Stimulated activated naive B cell treated with anti-CD40 and anti-IgM and Interleukin-4, amounts not matched to agents 10 μg/mL and 1 μg/mL and 100 μg/mL, for 72 hours (primary cell): ENCODE results near the gene FAM222B.

Source experiments
- ATAC-seq, 2 donors: fragments of 150-1000 bp; cut with Tn5 transposase; replicated peaks; 2 replicates each; pipeline ENCODE4 v1.10.0; 2021; ENCODE audit warnings: moderate library complexity in 1 of 2
- DNase-seq: peaks from one replicate; pipeline ENCODE4 v3.0.0; 2021
- H3K27ac Mint-ChIP-seq: one replicate; pipeline ENCODE4 v1.8.0; 2022; ENCODE audit warnings: mild to moderate bottlenecking, mixed read lengths
- H3K27me3 Mint-ChIP-seq, 2 donors: one replicate each; pipeline ENCODE4 v1.8.0; 2022; ENCODE audit warnings: mixed read lengths in 2 of 2
- H3K36me3 Mint-ChIP-seq, 2 donors: one replicate each; pipeline ENCODE4 v1.8.0; 2022; ENCODE audit warnings: mixed read lengths in 2 of 2, mild to moderate bottlenecking in 1 of 2
- H3K4me1 Mint-ChIP-seq, 2 donors: one replicate each; pipeline ENCODE4 v1.8.0; 2022; ENCODE audit warnings: mixed read lengths in 2 of 2, mild to moderate bottlenecking in 1 of 2
- H3K4me3 Mint-ChIP-seq, 2 donors: one replicate each; pipeline ENCODE4 v1.8.0; 2022; ENCODE audit warnings: mild to moderate bottlenecking in 2 of 2, mixed read lengths in 2 of 2, moderate library complexity in 1 of 2
- H3K9me3 Mint-ChIP-seq, 2 donors: one replicate each; pipeline ENCODE4 v1.8.0; 2022; ENCODE audit warnings: mixed read lengths in 2 of 2, mild to moderate bottlenecking in 1 of 2

FAM222B gene, protein sequence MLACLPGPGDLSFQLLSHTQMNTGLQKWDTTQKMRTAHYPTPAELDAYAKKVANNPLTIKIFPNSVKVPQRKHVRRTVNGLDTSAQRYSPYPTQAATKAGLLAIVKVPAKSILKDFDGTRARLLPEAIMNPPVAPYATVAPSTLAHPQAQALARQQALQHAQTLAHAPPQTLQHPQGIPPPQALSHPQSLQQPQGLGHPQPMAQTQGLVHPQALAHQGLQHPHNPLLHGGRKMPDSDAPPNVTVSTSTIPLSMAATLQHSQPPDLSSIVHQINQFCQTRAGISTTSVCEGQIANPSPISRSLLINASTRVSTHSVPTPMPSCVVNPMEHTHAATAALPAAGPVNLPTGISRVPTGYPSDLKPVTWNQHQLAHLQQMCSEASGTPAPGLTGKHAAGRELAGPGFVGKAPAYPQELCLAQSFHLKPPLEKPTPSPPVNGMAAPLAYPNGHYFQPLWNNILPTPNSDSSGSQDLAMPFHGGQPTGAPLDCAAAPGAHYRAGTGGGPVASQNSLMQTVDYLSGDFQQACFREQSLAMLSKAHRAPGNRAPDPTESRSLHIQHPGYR

DNA sequence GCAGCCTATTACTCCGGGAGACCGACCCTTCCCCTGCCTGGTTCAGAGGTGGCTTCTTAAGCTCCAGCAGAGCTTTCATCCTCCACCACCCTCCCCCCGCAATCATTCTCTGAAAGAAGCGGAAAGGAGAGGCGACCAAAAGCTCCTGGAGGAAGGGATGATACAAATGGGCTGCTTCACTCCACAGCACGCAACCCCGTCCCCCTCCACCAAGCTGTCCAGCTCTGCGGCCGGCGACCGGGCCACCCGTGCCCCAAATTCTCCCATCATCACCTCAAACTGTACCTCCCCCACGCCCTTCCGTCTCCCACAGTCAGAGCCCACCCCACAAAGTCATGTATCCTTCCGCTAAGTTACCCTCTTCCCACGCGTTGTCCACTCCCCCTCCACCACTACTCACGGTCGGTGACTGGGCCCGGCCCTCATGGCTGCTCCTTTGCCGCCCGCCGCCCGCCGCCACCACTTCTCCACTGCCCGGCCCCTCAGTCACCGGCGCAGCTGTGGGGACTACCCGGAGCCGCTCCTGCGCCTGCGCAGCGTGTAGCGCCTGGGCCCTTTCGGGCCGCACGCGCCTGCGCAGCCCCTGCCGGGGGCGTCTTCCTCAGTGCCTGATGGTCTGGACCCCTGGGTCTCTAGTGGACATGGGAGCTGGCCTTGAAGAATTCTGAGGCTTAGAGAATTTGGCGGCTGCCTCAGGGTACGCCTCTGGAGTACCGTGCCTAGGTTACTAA, at the start of gene FAM222B:
FAM222B (minus strand) TSS at position 509 of the 731 bp plus-strand sequence. CDS start 76,123 bp downstream, outside the sequence.
- Mint-ChIP-seq H3K4me1 (peaks cover 10 to 26% of the 10 kb centered on the region in 2 donors), H3K27ac (peak within 1 kb of the TSS; percentile 98), H3K4me3 (peak within 1 kb of the TSS; percentile 96 to 99), H3K9me3 (no peaks in the 10 kb centered on the region), H3K27me3 (no peaks in the 10 kb centered on the region), H3K36me3 (peaks cover 5 to 7% of the 10 kb centered on the region in 2 donors)
- ATAC-seq (peak; percentile 99), DNase-seq (peak; percentile 88)

DNA sequence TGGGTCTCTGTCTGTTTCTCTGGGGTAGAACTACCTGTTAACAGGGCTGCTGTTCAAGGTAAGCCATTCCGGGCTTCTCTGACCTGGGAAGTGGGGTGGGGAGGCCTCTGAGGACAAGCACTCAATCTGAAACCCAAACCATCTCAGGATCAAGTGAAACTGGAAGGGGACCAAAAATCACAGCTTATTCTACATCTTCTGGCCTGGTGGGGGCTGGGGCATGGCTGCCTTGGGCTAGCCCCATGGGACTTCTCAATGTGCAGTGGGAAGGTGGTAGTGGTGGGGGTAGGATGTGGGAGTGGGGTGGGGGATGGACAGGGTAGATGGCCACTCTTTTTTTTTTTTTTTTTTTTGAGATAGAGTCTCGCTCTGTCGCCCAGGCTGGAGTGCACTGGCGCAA, 49.4 kb upstream of the FAM222B start:
- Mint-ChIP-seq H3K27ac (peak overlapping the region; percentile 99), H3K9me3 (no peaks in the 10 kb centered on the region), H3K27me3 (no peaks in the 10 kb centered on the region), H3K4me1 (peaks cover 56 to 87% of the 10 kb centered on the region in 2 donors), H3K4me3 (peak overlapping the region; percentile 46 to 50), H3K36me3 (peaks cover 34 to 50% of the 10 kb centered on the region in 2 donors)
- DNase-seq (no peak), ATAC-seq (no peak)

DNA sequence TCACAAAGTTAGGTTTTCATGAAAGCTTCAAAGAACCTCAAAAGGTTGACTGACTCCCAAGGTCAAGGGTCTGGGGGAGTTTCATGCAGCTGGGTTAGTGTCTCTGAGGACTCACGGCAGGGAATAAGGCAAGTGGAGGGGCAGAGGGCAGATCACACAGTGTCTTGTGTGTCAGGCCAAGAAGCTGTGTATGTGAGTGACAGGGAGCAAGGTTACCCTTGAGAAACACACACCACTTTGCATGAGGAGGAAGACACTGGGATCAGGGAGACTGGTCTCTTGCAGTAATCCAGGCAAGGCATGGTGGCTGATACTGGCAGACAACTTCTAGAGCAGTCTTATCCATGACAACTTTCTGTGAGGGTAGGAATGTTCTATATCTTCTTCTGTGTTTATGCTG, 48.6 kb upstream of the FAM222B start:
- peak overlapping the region; percentile 46 to 87 for H3K4me3 Mint-ChIP-seq

DNA sequence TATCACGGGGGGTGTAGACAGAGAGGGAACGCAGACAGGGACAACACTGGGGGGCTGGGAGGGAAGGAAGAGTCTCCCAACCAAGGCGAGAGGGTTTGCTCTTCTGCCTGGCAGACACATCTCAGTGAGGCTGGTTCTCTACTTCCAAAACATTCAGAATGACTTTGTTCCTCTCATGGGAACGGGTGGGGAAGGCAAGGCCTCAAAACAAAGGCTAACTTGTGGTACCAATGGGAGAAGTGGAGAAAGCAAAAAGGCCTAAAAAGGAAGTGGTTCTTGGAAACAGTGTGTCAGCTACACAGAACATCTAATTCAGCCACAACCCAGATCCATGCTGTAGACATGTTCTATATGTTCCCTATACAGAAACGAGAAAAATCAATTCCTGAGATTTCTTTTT, 47.4 kb upstream of the FAM222B start:
- no peak for DNase-seq
- H3K4me1 Mint-ChIP-seq: peaks cover 64 to 94% of the 10 kb centered on the region in 2 donors
- no peaks in the 10 kb centered on the region for H3K9me3 Mint-ChIP-seq
- H3K4me3 Mint-ChIP-seq: peak overlapping the region; percentile 52 to 87
- H3K27ac Mint-ChIP-seq: peak overlapping the region; percentile 88
- H3K27me3 Mint-ChIP-seq: no peaks in the 10 kb centered on the region
- ATAC-seq: peak; percentile 16
- H3K36me3 Mint-ChIP-seq: peaks cover 29 to 58% of the 10 kb centered on the region in 2 donors

More for the DNA sequence above, 48.6 kb upstream of the FAM222B start:
- DNase-seq (no peak), ATAC-seq (no peak)
- Mint-ChIP-seq H3K27ac (peak overlapping the region; percentile 99), H3K4me1 (peaks cover 62 to 89% of the 10 kb centered on the region in 2 donors), H3K27me3 (no peaks in the 10 kb centered on the region), H3K36me3 (peaks cover 28 to 56% of the 10 kb centered on the region in 2 donors), H3K9me3 (no peaks in the 10 kb centered on the region)

DNA sequence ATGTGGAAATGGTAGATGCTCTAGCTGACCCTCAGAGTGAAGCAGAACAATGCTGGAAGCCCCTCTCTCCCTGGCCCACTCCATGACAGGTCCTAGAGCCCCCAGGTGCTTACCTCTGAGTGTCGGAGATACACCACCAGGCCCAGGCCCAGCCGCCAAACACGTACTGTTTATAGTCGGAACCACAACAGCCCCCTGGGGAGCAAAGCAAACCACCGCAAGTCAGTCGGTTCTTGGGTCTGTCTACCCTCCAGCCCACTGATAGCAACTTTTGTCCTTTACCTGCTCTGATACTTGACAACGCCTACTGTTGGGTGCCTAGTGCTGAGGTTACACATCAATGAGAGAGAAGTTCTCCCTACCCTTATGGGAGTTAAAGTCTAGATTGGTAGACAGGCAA, 46.2 kb upstream of the FAM222B start:
- Mint-ChIP-seq H3K36me3 (peaks cover 36 to 69% of the 10 kb centered on the region in 2 donors), H3K4me1 (peaks cover 69 to 99% of the 10 kb centered on the region in 2 donors), H3K27ac (peak overlapping the region; percentile 94), H3K4me3 (peak overlapping the region; percentile 81 to 87), H3K9me3 (no peaks in the 10 kb centered on the region), H3K27me3 (no peaks in the 10 kb centered on the region)
- ATAC-seq: peak; percentile 40 to 61
- DNase-seq: peak; percentile 28

DNA sequence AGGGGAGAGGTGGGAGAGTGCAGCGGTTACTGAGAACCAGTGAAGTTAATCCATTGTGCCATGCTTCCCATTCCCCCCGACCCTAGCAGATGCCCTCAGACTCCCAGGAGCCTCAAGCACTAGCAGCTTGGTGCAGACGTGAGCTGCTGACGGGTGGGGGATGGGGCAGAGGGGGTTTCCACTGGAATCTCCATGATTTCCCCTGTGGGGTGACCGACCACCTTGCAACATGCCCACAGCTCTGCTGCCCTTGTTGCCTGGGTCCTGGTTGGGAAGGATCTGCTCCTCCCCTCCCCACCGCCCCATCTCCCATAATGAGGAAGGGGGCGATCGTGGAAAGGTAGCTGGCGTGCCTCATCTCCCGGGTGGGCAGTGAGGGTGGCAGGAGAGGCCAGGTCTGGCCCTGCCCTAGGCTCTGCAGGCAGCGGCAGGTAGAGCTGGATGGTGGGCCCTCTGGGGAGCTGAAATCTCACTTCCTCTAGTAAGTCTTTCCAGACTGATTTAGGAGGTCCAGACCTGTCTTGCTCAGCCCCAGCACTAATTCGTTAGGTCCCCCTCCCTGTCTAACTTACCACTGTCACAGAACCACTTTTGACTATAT, 45.4 kb upstream of the FAM222B start:
- Mint-ChIP-seq H3K27ac (peak overlapping the region; percentile 93), H3K36me3 (peaks cover 36 to 70% of the 10 kb centered on the region in 2 donors), H3K4me3 (peak overlapping the region; percentile 81 to 87), H3K27me3 (no peaks in the 10 kb centered on the region), H3K9me3 (no peaks in the 10 kb centered on the region), H3K4me1 (peaks cover 64 to 91% of the 10 kb centered on the region in 2 donors)
- peak; percentile 58 for DNase-seq
- ATAC-seq: peak; percentile 81 to 85

DNA sequence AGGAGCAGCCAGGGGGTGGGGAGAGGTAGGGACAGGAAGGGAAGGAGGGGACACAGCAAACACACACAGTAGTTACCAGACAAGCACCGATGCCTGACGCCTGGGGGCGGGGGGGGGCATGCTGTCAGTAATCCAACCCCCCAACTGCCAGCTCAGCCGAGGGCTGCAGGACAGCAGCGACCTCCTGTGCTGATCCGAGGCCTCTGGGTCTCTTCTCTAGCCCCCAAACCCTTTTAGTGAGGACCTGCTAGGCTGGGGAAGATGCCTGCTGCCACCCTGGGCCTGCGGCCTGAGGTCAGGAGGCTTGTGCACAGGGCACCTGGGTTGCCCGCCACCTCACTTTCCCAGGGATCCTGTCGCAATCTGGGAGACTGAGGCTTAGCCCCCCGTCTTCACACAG, 43.4 kb upstream of the FAM222B start:
- Mint-ChIP-seq H3K9me3 (no peaks in the 10 kb centered on the region), H3K4me3 (peak overlapping the region; percentile 9 to 41), H3K27ac (peak overlapping the region; percentile 14), H3K27me3 (no peaks in the 10 kb centered on the region), H3K4me1 (peaks cover 50 to 70% of the 10 kb centered on the region in 2 donors), H3K36me3 (peaks cover 39 to 74% of the 10 kb centered on the region in 2 donors)
- DNase-seq (no peak), ATAC-seq (no peak)

DNA sequence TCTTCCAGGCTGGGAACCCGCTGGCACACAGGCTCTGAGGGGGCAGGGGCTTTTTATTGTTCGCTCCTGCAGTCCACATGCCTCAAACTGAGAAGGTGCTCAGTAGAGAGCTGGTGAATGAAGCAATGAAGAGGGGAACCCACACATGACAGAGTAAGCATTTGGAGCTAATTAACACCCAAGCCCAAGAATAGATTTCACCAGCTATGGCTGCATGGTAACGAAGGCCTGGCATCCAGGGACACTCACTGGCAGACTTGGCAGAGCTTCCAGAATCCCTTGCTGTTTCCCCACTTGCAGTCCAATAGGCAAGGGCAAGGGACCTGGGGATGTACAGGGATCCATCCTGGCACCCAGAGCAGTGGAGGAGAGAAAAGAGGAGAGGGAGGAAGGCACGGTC, 42.8 kb upstream of the FAM222B start:
- DNase-seq (no peak), ATAC-seq (no peak)
- Mint-ChIP-seq H3K27me3 (no peaks in the 10 kb centered on the region), H3K4me3 (peak overlapping the region in 1 of 2 donors; percentile 9), H3K27ac (peak overlapping the region; percentile 56), H3K4me1 (peaks cover 49 to 65% of the 10 kb centered on the region in 2 donors), H3K9me3 (no peaks in the 10 kb centered on the region), H3K36me3 (peaks cover 37 to 71% of the 10 kb centered on the region in 2 donors)

DNA sequence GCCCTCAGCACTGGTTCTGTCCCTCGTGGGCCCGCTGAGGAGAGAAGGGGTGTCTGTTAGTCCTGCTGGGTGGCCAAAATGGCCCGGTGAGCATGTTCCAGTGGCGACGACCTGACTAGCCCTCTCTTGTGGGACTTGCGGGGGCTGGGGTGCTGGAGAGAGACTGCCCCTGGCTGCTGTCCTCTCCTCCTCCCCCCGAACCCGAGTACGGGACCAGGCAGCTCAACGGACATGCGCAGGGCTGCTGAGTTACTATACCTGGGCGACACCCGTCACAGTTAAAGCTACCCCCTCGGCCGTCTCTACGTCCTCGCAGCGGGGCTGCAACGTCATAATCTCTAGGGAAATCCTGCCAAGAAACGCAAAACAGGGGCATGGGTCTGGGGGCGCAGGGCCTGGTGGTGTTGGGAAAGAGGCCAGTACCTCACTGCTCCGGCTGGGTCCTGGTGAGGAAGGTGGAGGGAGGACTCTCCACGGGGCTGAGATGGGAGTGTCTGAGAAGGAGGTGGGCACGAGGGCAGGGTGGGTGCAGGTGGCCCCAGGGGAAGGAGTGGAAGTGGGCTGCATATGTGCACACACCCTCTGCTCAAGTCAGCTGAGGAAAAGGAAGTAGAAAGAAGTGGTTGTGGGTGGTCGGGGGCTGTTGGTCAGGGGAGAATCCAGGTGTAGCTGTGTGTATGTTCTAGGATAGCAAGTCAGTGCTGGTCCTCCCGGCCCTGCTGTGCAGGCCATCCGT, 41.5 kb upstream of the FAM222B start:
- Mint-ChIP-seq H3K9me3 (no peaks in the 10 kb centered on the region), H3K27me3 (no peaks in the 10 kb centered on the region), H3K27ac (peak overlapping the region; percentile 52), H3K4me1 (peaks cover 47 to 52% of the 10 kb centered on the region in 2 donors), H3K36me3 (peaks cover 45 to 78% of the 10 kb centered on the region in 2 donors), H3K4me3 (peak overlapping the region in 1 of 2 donors; percentile 23)
- ATAC-seq: no peak
- no peak for DNase-seq

DNA sequence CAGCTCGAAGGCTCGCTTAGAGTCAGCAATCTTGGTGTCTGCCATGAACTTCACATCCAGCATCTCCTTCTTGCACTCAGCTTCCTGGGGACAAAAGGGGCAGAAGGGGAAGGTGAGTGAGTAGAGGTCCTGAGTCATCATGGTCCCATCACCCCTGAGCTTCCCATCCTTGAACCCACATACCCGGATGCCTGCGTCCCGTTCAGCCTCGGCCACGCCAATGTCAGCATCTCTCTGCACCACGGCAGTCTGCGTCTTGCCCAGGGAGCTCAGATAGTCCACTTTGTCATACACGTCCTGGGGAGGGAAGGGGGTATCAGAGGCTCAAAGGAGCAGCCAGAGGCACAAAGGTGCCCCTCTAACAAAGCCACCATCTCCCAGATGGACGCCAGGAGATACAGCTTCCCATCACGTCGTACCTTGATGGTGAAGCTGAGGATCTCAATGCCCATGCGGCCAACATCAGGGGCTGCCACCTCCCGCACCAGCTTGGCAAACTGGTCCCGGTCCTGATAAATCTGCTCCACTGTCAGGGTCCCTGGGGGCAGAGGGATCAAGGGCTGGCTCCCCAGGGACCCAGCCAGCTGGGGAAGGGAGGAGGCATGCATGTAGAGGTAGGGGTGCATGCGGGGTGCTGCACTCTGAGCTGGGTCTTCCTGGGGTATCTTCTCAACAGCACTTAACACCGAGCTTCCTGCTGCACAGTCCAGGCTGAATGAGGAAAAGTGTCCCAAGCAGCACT, 39.7 kb upstream of the FAM222B start:
- Mint-ChIP-seq H3K27me3 (no peaks in the 10 kb centered on the region), H3K27ac (peak overlapping the region; percentile 76), H3K9me3 (peaks cover 0 to 1% of the 10 kb centered on the region in 2 donors), H3K4me1 (peaks cover 30 to 34% of the 10 kb centered on the region in 2 donors), H3K4me3 (no peak overlapping the region), H3K36me3 (peaks cover 52 to 81% of the 10 kb centered on the region in 2 donors)
- no peak for DNase-seq
- no peak for ATAC-seq

DNA sequence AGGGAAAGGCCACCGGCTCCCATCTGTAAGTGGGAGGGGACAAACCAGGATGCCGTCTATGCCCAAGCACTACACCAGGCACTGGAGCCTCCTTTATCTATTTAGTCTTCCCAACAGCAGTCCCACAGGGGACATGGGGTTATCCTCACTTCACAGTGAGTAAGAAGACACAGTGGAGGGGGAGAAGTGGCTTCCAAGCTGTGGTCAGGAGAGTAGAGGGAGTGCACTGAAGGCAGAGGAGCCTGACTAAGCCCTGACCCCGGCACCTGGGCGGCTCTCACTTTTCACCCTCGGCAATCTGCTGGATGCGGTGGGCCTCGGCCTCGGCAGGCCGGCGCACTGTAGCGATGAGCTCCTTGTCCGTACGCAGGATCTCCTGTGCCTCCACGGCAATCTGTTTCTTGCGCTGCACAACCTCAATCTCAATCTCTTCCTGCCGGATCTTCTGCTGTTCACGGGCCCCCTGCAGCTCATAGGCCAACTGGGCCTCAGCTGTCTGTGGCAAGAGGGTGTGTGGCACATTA, 39.0 kb upstream of the FAM222B start:
- no peaks in the 10 kb centered on the region for H3K27me3 Mint-ChIP-seq
- peaks cover 25 to 31% of the 10 kb centered on the region in 2 donors for H3K4me1 Mint-ChIP-seq
- peak overlapping the region; percentile 56 for H3K27ac Mint-ChIP-seq
- H3K4me3 Mint-ChIP-seq: no peak overlapping the region
- DNase-seq (no peak), ATAC-seq (no peak)
- H3K36me3 Mint-ChIP-seq: peaks cover 52 to 77% of the 10 kb centered on the region in 2 donors
- H3K9me3 Mint-ChIP-seq: peaks cover 0 to 1% of the 10 kb centered on the region in 2 donors

DNA sequence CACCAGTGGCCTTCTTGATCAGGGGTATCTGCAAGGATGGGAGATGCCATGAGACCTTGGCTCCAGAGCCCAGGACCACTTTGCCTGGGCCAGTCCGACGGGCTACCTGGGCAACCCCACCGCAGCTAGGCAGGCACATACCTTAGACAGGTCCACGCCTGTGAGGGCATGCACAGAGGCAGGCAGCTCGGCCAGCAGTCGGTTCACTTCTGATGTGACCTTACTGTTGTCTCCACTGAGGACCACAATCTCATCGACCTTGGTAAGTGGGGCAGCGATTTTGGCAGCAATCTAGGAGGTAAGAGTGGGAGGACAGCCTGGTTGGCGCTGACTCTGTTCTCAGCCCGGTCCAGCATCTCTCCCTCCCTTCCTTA, 38.0 kb upstream of the FAM222B start:
- Mint-ChIP-seq H3K27me3 (no peaks in the 10 kb centered on the region), H3K4me1 (peaks cover 25 to 31% of the 10 kb centered on the region in 2 donors), H3K36me3 (peaks cover 51 to 71% of the 10 kb centered on the region in 2 donors), H3K27ac (no peak overlapping the region), H3K9me3 (peaks cover 0 to 1% of the 10 kb centered on the region in 2 donors), H3K4me3 (no peak overlapping the region)
- ATAC-seq: no peak
- no peak for DNase-seq
